HG03457 (cell line): Measurements from ENCODE around the gene PTPRG.
A peak's percentile ranks its signal among the peaks of the same experiment; 100 is the strongest.

ENCODE experiments used
- ATAC-seq: cut with Tn5 transposase; IDR thresholded peaks from one replicate; pipeline ENCODE4 v1.9.1; 2021; ENCODE audit warnings: moderate number of reproducible peaks; ENCODE audit not compliant: unreplicated experiment

The PTPRG gene

GRCh38 chr3:62237286-62237948, 676.0 kb downstream of the PTPRG start:
- ATAC-seq = no peak

GRCh38 chr3:62238003-62238402, 676.6 kb downstream of the PTPRG start:
- peak; percentile 70 for ATAC-seq

- peak; percentile 32 for ATAC-seq
These were observed 677.1 kb downstream of the PTPRG start for GRCh38 chr3:62238431-62238830.

GRCh38 chr3:62241279-62241678, 679.9 kb downstream of the PTPRG start:
- no peak for ATAC-seq

- no peak for ATAC-seq
These were observed 681.6 kb downstream of the PTPRG start for GRCh38 chr3:62242831-62243509.

- no peak for ATAC-seq
These were observed 684.7 kb downstream of the PTPRG start for GRCh38 chr3:62246094-62246493.

- no peak for ATAC-seq
These were observed 685.6 kb downstream of the PTPRG start for GRCh38 chr3:62246985-62247384.

GRCh38 chr3:62248734-62249483, 687.5 kb downstream of the PTPRG start:
- ATAC-seq = no peak

- no peak for ATAC-seq
These were observed 688.1 kb downstream of the PTPRG start for GRCh38 chr3:62249484-62249776.

- ATAC-seq = no peak
These were observed 688.6 kb downstream of the PTPRG start for GRCh38 chr3:62249855-62250543.

- no peak for ATAC-seq
These were observed 691.2 kb downstream of the PTPRG start for GRCh38 chr3:62252438-62253157.

GRCh38 chr3:62253971-62254370, 692.6 kb downstream of the PTPRG start:
- no peak for ATAC-seq

GRCh38 chr3:62255758-62256157, 694.4 kb downstream of the PTPRG start:
- no peak for ATAC-seq

- ATAC-seq = no peak
These were observed 698.6 kb downstream of the PTPRG start for GRCh38 chr3:62259924-62260323.

- ATAC-seq = no peak
These were observed 699.3 kb downstream of the PTPRG start for GRCh38 chr3:62260655-62261054.

- no peak for ATAC-seq
These were observed 699.8 kb downstream of the PTPRG start for GRCh38 chr3:62261121-62261520.

- ATAC-seq = no peak
These were observed 700.4 kb downstream of the PTPRG start for GRCh38 chr3:62261736-62262135.

- no peak for ATAC-seq
These were observed 704.2 kb downstream of the PTPRG start for GRCh38 chr3:62265528-62265927.

- ATAC-seq = no peak
These were observed 705.4 kb downstream of the PTPRG start for GRCh38 chr3:62266668-62267283.

GRCh38 chr3:62276658-62277180, 715.3 kb downstream of the PTPRG start:
- no peak for ATAC-seq
